Tibial nerve (tissue), 4 donors: ENCODE measurements around the gene SLMAP.

ENCODE experiments used
- EP300 ChIP-seq, 2 donors: sonication (generic); formaldehyde crosslinking; IDR thresholded peaks; one replicate each; pipeline ENCODE4 v1.6.1; 2017; ENCODE audit warnings: antibody characterized with exemption in 2 of 2, mild to moderate bottlenecking in 1 of 2
- POLR2A ChIP-seq, 2 donors: fragments of 450-650 bp; IDR thresholded peaks; one replicate each; pipeline ENCODE4 v1.6.1; 2017; ENCODE audit warnings: antibody characterized with exemption in 2 of 2, mild to moderate bottlenecking in 2 of 2, moderate library complexity in 2 of 2
- TF ChIP-seq, protein P1 (sequence below), 5 experiments: fragments of 200-600 bp in 3 of 5; fragments of 450-650 bp in 2 of 5; sonication (generic) in 3 of 5; IDR thresholded peaks; one replicate each; pipeline ENCODE4 v1.5.1; 2016 to 2019; ENCODE audit warnings: antibody characterized with exemption in 5 of 5, mild to moderate bottlenecking in 3 of 5, moderate library complexity in 2 of 5

DNA sequence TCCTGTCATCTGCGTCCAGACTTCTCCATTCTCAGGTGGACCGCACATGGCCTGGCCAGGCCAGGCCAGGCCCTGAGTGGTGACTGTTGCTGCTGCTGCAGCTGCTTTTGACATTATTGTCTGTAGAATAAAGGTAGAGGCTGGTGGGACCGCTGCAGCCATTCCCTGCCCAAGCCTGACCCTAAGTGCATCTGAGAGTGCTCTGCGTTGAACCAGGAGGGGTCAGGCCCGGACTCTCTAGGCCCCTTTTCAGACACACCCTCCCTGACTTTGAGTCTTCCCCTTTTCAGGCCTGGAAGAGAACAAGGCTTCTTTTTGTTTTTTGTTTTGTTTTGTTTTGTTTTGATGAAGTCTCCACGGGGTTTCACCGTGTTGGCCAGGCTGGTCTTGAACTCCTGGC lies 197.5 kb downstream of the SLMAP start:
- TF ChIP-seq POLR2A (IDR thresholded peaks at IDR 0.05) (no peak), EP300 (IDR thresholded peaks at IDR 0.05) (no peak)
- TF ChIP-seq, protein P1, sequence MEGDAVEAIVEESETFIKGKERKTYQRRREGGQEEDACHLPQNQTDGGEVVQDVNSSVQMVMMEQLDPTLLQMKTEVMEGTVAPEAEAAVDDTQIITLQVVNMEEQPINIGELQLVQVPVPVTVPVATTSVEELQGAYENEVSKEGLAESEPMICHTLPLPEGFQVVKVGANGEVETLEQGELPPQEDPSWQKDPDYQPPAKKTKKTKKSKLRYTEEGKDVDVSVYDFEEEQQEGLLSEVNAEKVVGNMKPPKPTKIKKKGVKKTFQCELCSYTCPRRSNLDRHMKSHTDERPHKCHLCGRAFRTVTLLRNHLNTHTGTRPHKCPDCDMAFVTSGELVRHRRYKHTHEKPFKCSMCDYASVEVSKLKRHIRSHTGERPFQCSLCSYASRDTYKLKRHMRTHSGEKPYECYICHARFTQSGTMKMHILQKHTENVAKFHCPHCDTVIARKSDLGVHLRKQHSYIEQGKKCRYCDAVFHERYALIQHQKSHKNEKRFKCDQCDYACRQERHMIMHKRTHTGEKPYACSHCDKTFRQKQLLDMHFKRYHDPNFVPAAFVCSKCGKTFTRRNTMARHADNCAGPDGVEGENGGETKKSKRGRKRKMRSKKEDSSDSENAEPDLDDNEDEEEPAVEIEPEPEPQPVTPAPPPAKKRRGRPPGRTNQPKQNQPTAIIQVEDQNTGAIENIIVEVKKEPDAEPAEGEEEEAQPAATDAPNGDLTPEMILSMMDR (IDR thresholded peaks at IDR 0.05): no peak
